Measurements from ENCODE around the gene RAB20.

Gene RAB20

GRCh38 chr13:110518571-110518970 is 43.0 kb downstream of the RAB20 start:
- H3K36me3 ChIP-seq (ENCODE audit: insufficient read depth, low read length) = peaks cover 38% of the 10 kb centered on the region; the same call in 1 of the 2 replicates
- no peaks in the 10 kb centered on the region for H3F3A ChIP-seq (ENCODE audit: low read depth)
- H3K9ac ChIP-seq (ENCODE audit: low read depth, low read length, poor library complexity, severe bottlenecking) = no peak overlapping the region
- H2AFZ ChIP-seq (ENCODE audit: low read length) = no peak overlapping the region
- H3K4me2 ChIP-seq (ENCODE audit: low read depth, low read length, poor library complexity, severe bottlenecking) = no peak overlapping the region
- H3K9me2 ChIP-seq (replicated peaks; ENCODE audit: low read depth, low read length) = no peaks in the 10 kb centered on the region
- H3K27me3 ChIP-seq (ENCODE audit: insufficient read depth, low read length, poor library complexity, severe bottlenecking) = no peaks in the 10 kb centered on the region
- no peaks in the 10 kb centered on the region for H4K20me1 ChIP-seq (ENCODE audit: insufficient read depth, low read length, poor library complexity, severe bottlenecking)
- no peaks in the 10 kb centered on the region for H3K9me3 ChIP-seq (ENCODE audit: insufficient read depth, low read depth, low read length)
- H3K79me2 ChIP-seq (ENCODE audit: insufficient read depth, low read length) = peaks cover 12% of the 10 kb centered on the region; the same call in 1 of the 2 replicates
- H3K4me3 ChIP-seq (ENCODE audit: low read length, poor library complexity, severe bottlenecking) = no peak overlapping the region
- no peak for TF ChIP-seq EZH2phosphoT487 (IDR thresholded peaks at IDR 0.05; ENCODE audit: borderline replicate concordance)
- H3K4me1 ChIP-seq (ENCODE audit: insufficient read depth, low read length, poor library complexity, severe bottlenecking) = peaks cover 16% of the 10 kb centered on the region

DNA sequence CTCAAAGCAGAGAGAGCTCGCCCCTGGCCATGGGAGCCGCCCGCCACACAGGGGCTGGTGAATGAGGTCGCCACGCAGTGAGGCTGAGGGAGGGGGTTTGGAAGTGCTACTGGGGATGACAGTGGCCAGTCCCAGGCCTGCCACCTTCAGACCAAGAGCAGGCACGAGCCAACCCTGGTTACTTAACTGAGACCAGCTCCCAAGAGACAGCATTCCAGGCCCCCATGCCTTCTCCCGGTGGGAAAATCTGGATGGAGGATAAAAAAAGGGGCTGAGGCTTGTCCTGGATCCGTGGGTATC is 43.3 kb downstream of the RAB20 start:
- H3F3A ChIP-seq (ENCODE audit: low read depth) = no peaks in the 10 kb centered on the region
- no peaks in the 10 kb centered on the region for H3K9me2 ChIP-seq (replicated peaks; ENCODE audit: low read depth, low read length)
- H3K79me2 ChIP-seq (ENCODE audit: insufficient read depth, low read length) = peaks cover 8% of the 10 kb centered on the region; the same call in 1 of the 2 replicates
- TF ChIP-seq EZH2phosphoT487 (IDR thresholded peaks at IDR 0.05; ENCODE audit: borderline replicate concordance) (no peak), CTCF (conservative IDR thresholded peaks at IDR 0.05; ENCODE audit: low read length) (no peak)
- H3K4me2 ChIP-seq (ENCODE audit: low read depth, low read length, poor library complexity, severe bottlenecking) = no peak overlapping the region
- H3K9me3 ChIP-seq (ENCODE audit: insufficient read depth, low read depth, low read length) = no peaks in the 10 kb centered on the region
- no peak overlapping the region for H3K9ac ChIP-seq (ENCODE audit: low read depth, low read length, poor library complexity, severe bottlenecking)
- H4K20me1 ChIP-seq (ENCODE audit: insufficient read depth, low read length, poor library complexity, severe bottlenecking) = no peaks in the 10 kb centered on the region
- H3K36me3 ChIP-seq (ENCODE audit: insufficient read depth, low read length) = peaks cover 34% of the 10 kb centered on the region; the same call in 1 of the 2 replicates
- H2AFZ ChIP-seq (ENCODE audit: low read length) = no peak overlapping the region
- no peak overlapping the region for H3K4me3 ChIP-seq (ENCODE audit: low read length, poor library complexity, severe bottlenecking)
- no peaks in the 10 kb centered on the region for H3K27me3 ChIP-seq (ENCODE audit: insufficient read depth, low read length, poor library complexity, severe bottlenecking)
- peaks cover 12% of the 10 kb centered on the region for H3K4me1 ChIP-seq (ENCODE audit: insufficient read depth, low read length, poor library complexity, severe bottlenecking)

- H3K4me2 ChIP-seq (ENCODE audit: low read depth, low read length, poor library complexity, severe bottlenecking) = no peak overlapping the region
Measured at GRCh38 chr13:110517505-110518225, 43.9 kb downstream of the RAB20 start.

More at GRCh38 chr13:110517505-110518225, 43.9 kb downstream of the RAB20 start:
- no peak overlapping the region for H3K4me3 ChIP-seq (ENCODE audit: low read length, poor library complexity, severe bottlenecking)
- TF ChIP-seq EZH2phosphoT487 (IDR thresholded peaks at IDR 0.05; ENCODE audit: borderline replicate concordance) = no peak
- TF ChIP-seq CTCF (conservative IDR thresholded peaks at IDR 0.05; ENCODE audit: low read length) = no peak
- no peaks in the 10 kb centered on the region for H3K27me3 ChIP-seq (ENCODE audit: insufficient read depth, low read length, poor library complexity, severe bottlenecking)
- H3K36me3 ChIP-seq (ENCODE audit: insufficient read depth, low read length) = peaks cover 29% of the 10 kb centered on the region; the same call in 1 of the 2 replicates
- H3K4me1 ChIP-seq (ENCODE audit: insufficient read depth, low read length, poor library complexity, severe bottlenecking) = peaks cover 7% of the 10 kb centered on the region
- H3K9me2 ChIP-seq (replicated peaks; ENCODE audit: low read depth, low read length) = no peaks in the 10 kb centered on the region
- H4K20me1 ChIP-seq (ENCODE audit: insufficient read depth, low read length, poor library complexity, severe bottlenecking) = no peaks in the 10 kb centered on the region
- no peak overlapping the region for H2AFZ ChIP-seq (ENCODE audit: low read length)
- no peaks in the 10 kb centered on the region for H3K9me3 ChIP-seq (ENCODE audit: insufficient read depth, low read depth, low read length)
- no peaks in the 10 kb centered on the region for H3F3A ChIP-seq (ENCODE audit: low read depth)
- H3K79me2 ChIP-seq (ENCODE audit: insufficient read depth, low read length) = peaks cover 3% of the 10 kb centered on the region; the same call in 1 of the 2 replicates
- no peak overlapping the region for H3K9ac ChIP-seq (ENCODE audit: low read depth, low read length, poor library complexity, severe bottlenecking)
